GM12801 (cell line): ENCODE data around the gene NPNT.

ENCODE experiments used
- CTCF ChIP-seq: IDR thresholded peaks from one replicate; pipeline ENCODE4 v1.5.1; 2011; ENCODE audit warnings: control low read depth; ENCODE audit not compliant: insufficient read length; ENCODE audit errors: extremely low read depth

The NPNT gene

GRCh38 chr4:105965183-105965800 is 70.0 kb downstream of the NPNT start:
- TF ChIP-seq CTCF: no peak

DNA sequence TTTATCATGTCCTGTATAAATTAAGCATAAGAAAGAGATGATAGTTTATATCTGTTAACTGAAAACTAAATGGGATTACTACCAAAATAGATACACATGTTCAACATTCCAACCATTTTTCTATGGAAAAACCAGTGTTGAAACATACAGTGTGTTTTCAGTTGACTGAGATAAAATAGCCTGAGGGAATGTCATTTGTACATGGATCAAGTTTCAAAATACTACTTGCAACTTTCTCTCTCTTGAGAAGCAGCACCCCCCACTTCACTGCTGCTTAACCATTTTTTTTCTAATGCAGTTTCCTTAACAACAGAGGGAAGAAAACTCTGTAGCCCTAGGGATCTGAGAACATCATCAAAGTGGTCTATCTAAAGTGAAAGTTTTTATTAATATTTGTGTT is 70.8 kb downstream of the NPNT start:
- TF ChIP-seq CTCF: no peak

DNA sequence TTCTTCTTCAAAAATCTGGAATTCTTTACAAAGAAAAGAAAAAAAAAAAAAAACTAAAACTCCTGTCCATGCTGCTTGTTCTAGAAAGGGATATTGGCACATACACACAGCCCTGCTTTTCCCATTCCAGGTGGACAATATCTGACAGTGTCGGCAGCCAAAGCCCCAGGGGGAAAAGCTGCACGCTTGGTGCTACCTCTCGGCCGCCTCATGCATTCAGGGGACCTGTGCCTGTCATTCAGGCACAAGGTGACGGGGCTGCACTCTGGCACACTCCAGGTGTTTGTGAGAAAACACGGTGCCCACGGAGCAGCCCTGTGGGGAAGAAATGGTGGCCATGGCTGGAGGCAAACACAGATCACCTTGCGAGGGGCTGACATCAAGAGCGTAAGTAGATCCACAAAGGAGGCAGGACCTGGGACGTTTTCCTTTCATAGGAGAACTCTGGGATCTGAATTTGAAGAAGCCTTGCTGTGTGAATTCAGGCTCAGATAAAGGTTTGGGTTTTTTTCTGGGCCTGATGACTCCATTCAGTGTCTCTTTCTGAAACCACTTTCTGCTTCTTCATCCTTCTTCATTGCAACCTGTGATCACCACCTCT is 71.9 kb downstream of the NPNT start:
- TF ChIP-seq CTCF: no peak

- TF ChIP-seq CTCF: no peak
These were observed 74.3 kb downstream of the NPNT start for GRCh38 chr4:105969575-105969974.

DNA sequence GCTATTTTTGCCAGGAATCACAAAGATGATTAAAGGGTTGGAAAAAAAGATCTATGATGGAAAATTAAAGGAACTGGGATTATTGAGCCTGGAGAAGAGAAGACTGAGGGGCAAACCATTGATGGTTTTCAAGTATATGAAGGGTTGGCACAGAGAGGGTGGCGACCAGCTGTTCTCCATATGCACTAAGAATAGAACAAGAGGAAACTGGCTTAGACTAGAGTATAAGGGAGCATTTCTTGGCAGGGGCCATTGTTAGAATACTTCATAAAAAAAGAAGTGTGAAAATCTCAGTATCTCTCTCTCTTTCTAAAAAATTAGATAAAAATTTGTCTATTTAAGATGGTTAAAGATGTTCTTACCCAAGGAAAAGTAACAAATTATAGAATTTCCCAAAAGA is 75.1 kb downstream of the NPNT start:
- no peak for TF ChIP-seq CTCF

DNA sequence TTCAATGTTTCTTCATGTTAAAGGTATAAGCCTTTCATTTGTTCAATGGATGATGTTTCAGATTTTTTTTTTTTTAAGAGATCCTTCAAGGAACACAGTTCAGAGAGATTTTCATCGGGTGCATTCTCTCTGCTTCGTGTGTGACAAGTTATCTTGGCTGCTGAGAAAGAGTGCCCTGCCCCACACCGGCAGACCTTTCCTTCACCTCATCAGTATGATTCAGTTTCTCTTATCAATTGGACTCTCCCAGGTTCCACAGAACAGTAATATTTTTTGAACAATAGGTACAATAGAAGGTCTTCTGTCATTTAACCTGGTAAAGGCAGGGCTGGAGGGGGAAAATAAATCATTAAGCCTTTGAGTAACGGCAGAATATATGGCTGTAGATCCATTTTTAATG is 75.8 kb downstream of the NPNT start:
- TF ChIP-seq CTCF: no peak

DNA sequence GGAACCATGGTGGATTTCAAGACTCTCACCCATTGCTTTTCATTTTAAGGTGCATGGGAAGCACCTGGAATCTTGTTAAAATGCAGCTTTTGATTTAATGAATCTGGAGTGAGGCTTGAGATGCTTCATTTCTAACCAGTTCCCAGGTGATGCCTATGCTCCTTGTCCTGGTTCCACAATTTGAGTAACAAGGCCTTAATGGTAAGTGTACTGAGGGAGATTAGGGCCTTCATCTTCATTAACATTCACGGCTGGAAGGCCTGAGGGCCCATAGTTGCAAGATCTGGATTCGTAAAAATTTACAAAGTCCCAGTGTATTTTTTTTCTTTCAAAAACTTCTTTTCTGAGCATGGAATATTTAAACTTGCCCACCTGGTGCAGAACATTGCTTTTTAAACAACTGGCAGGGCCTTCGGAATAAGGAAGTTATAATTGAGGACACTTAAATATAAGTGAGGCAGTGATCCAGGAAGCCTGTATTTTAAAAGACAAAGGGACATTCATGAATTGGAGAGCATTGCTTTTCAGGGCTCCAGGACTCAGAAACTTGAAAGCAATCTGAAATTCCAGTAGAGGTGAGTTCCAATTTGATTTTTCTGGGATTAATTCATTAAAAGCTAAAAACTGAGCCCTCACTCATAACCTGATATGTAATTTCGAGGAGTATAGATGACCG is 77.8 kb downstream of the NPNT start:
- no peak for TF ChIP-seq CTCF
